Activated CD4-positive, alpha-beta T cell treated with anti-CD3 and anti-CD28 coated beads, Interleukin-2, amount 10 ng/mL, durations not matched to agents 24 days and 14 days (primary cell): Measurements from ENCODE around the gene MCF2L. TPM values are rescaled to one million over a fixed set of nuclear protein-coding genes. Genes with fewer than 3 reads are reported as not detected.

ENCODE experiments used
- DNase-seq: peaks from one replicate; pipeline ENCODE4 v3.0.0; 2022
- H3K27ac Mint-ChIP-seq: one replicate; pipeline ENCODE4 v1.8.0; 2022; ENCODE audit warnings: mild to moderate bottlenecking, mixed read lengths
- H3K27me3 Mint-ChIP-seq: one replicate; pipeline ENCODE4 v1.8.0; 2022; ENCODE audit warnings: mixed read lengths
- H3K36me3 Mint-ChIP-seq: one replicate; pipeline ENCODE4 v1.8.0; 2022; ENCODE audit warnings: low read depth, mild to moderate bottlenecking, mixed read lengths
- H3K4me1 Mint-ChIP-seq: one replicate; pipeline ENCODE4 v1.8.0; 2021; ENCODE audit warnings: mixed read lengths
- H3K4me3 Mint-ChIP-seq: one replicate; pipeline ENCODE4 v1.8.0; 2022; ENCODE audit warnings: mild to moderate bottlenecking, moderate library complexity, mixed read lengths
- H3K9me3 Mint-ChIP-seq: one replicate; pipeline ENCODE4 v1.8.0; 2021; ENCODE audit warnings: mixed read lengths
- intact Hi-C: fragments of 100-400 bp; cut with micrococcal nuclease; formaldehyde crosslinking; loops from one replicate; pipeline ENCODE4 v1.15.1; 2023
- total RNA-seq: library from RNA; stranded (reverse); gene quantifications from 2 replicates; pipeline ENCODE4 v1.2.3, GENCODE V29; 2022

Gene MCF2L
- total RNA-seq, 1 donor from 2014 or later: 0.09 TPM

DNA sequence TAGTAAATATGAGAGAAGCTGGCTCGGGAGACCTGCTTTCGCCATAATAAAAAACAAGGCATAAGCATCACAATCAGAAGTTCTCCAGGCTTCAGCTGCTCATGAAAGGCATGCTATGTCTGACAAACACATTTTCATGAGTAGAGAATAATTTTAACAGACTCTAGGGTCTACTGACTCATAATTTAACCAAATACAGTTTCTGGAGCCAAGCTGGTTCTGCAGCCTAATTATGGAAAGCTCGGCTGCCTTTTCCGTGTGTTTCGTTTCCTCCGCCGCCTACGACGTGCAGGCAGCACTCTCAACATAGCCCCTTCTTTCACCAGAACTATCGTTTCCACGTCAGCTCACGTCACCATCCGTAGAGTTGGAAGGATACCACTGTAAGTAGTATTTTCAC, 5.7 kb downstream of the MCF2L start:
- DNase-seq: no peak
- H3K4me1 Mint-ChIP-seq: peaks cover under 1% of the 10 kb centered on the region
- H3K4me3 Mint-ChIP-seq: no peak overlapping the region
- intact Hi-C loops: no loop called here
- H3K9me3 Mint-ChIP-seq: peaks cover 5% of the 10 kb centered on the region
- H3K27ac Mint-ChIP-seq: no peak overlapping the region
- H3K36me3 Mint-ChIP-seq: no peaks in the 10 kb centered on the region
- peaks cover 22% of the 10 kb centered on the region for H3K27me3 Mint-ChIP-seq

DNA sequence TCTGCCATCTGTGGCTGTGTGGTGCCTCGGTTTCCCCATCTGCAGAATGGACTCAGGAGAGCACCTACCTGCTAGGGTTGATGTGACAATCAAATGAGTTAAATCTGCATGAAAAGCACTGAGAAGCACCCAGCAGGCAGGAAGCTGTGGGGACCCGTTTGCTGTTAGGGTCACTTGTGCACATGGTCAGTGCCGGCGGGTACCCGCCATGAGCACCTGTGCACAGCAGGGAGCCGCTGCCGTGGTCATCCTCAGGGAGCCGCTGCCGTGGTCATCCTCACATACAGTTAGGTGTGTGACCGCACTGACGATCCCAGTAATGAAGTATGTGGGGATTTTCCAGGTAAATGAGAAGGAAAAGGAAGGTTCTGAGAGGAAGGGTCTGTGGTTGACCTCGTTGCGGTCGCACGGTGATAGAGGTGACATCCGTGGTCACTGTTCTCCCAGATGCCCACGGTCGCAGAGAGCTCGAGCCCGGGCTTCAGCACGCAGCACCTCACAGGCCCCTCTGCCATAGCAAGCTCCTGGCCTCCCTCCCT, 6.5 kb downstream of the MCF2L start:
- intact Hi-C loops: no loop called here
- Mint-ChIP-seq H3K27me3 (peaks cover 14% of the 10 kb centered on the region), H3K4me3 (no peak overlapping the region), H3K27ac (no peak overlapping the region), H3K4me1 (no peaks in the 10 kb centered on the region), H3K36me3 (no peaks in the 10 kb centered on the region), H3K9me3 (peaks cover 5% of the 10 kb centered on the region)
- no peak for DNase-seq

DNA sequence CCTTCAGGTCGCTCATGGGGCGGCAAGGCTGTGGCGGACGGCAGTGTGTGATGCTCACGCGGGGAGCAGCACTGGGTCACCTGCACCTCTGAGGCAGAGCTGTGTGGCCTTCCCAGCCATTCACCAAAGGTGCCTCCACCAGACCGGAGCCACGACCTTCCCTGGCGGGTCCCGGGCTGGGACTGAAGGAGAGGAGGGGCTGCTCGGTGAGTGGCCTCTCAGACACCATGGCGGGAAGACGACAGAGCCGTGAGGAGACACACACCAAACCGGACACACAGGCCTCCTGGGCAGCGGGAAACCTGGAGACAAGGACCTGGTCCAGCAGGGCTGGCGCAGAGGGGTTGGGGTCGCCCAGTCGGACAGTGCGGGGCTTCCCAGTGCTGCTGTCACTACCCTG, 7.5 kb downstream of the MCF2L start:
- Mint-ChIP-seq H3K27ac (no peak overlapping the region), H3K4me3 (no peak overlapping the region), H3K9me3 (peaks cover 5% of the 10 kb centered on the region), H3K4me1 (no peaks in the 10 kb centered on the region), H3K27me3 (peaks cover 5% of the 10 kb centered on the region), H3K36me3 (no peaks in the 10 kb centered on the region)
- no peak for DNase-seq
- intact Hi-C loops: no loop called here

DNA sequence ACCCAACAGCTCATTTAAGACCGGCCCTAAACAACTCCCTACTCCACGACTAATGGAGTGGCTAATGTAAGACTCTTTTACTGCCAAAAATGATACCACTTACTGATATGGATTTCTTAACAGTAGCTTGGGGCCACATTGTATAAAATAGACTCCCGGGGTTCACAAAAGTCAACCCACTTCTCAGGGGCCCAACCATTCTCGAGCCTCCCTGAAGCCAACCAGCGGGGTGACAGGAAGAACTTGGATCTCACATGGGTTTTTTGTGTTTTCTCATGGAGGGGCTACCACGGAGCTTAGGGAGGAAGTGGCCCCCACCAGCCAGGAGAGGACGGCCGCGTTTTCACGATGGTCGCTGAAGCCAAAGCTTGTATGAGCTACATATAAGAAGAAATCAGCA, 8.1 kb downstream of the MCF2L start:
- intact Hi-C loops: no loop called here
- H3K27me3 Mint-ChIP-seq: no peaks in the 10 kb centered on the region
- H3K9me3 Mint-ChIP-seq: peaks cover 5% of the 10 kb centered on the region
- no peak overlapping the region for H3K4me3 Mint-ChIP-seq
- no peaks in the 10 kb centered on the region for H3K36me3 Mint-ChIP-seq
- H3K4me1 Mint-ChIP-seq: no peaks in the 10 kb centered on the region
- no peak overlapping the region for H3K27ac Mint-ChIP-seq
- no peak for DNase-seq

DNA sequence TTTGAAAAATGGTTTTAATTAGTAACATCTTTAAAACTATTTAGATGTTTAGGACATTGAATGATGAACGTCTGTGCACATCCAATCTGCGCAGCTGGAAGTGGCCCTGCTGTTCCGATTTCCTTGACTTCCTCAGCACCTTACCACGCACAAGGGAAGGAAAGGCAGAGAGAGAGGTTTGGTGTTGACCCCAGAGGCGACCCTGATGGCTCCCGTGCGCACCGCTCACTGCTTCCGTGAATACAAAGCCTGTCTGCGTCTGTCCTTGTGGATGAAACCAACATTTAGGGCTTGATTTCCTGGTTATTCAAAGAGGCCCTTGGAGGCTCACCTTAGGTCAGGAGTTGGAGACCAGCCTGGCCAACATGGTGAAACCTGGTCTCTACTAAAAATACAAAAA, 8.5 kb downstream of the MCF2L start:
- Mint-ChIP-seq H3K36me3 (no peaks in the 10 kb centered on the region), H3K4me1 (no peaks in the 10 kb centered on the region), H3K27ac (no peak overlapping the region), H3K4me3 (no peak overlapping the region), H3K9me3 (peaks cover 1% of the 10 kb centered on the region), H3K27me3 (no peaks in the 10 kb centered on the region)
- DNase-seq: no peak
- intact Hi-C loops: no loop called here

DNA sequence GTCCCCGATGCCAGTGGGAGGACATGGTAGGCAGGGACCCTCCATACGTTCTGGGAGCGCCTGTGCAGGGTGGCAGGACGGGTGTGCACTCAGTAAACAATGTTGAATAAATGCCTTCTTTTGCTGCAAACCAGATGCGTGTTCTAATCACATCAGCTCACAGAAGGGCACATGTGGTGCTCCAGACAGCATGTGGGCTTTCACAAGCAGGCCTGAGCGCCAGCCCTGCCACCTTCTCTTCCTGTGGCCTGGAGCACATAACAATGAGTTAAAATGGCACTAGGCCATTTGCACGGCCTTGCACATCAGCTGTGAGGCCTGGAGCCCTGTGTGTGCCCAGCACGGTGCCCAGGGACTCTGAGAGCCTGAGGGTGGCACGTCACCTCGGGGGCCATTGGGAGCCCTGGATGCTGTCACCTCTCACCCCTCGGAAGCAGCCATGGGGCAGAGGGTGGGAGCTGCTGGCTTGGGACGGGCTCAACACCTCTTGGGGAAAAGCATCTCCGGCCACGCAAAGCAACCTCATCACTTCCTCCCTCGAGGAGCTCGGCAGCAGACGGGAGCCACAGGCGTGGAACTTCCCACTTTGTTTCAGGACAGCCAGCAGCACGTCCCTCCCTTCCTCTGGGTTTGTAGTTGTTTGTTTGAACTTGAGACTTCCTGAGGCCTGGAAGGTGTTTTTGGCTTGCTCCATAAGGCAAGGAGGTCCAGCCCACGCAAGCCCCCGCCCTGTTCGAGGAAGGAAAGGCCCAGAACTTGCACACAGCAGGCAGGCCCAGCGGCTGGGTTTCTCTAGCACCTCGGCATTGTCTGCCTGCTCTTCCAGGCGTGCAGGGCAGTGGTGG, 9.8 kb downstream of the MCF2L start:
- intact Hi-C loops: no loop called here
- H3K4me3 Mint-ChIP-seq: no peak overlapping the region
- no peak overlapping the region for H3K27ac Mint-ChIP-seq
- H3K4me1 Mint-ChIP-seq: no peaks in the 10 kb centered on the region
- no peaks in the 10 kb centered on the region for H3K9me3 Mint-ChIP-seq
- DNase-seq: no peak
- H3K27me3 Mint-ChIP-seq: no peaks in the 10 kb centered on the region
- H3K36me3 Mint-ChIP-seq: no peaks in the 10 kb centered on the region

DNA sequence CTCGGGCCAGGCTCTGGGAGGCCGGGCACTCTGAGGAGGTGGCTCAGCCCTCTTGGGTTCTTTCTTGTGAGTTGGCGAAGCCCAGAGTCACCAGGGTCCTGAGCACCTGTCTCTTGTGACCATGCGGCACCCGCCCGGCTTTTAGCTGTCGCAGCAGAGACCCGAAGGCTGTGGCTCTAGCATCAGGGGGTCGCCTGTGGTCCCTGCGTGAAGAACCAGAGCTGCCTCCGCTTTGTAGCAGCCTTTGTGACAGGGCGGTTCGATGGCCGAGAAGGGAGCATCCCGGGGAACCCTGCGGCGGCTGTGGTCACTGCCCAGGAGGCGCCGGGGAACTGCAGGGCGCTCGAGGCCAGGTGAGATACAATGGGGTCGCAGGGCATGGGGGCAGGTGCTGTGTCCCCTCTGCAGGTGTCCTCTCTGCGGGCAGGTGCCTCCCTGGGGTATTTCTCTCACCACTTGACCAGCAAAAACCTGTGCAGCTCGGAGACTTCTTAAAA, 10.4 kb downstream of the MCF2L start:
- no peak for DNase-seq
- H3K4me3 Mint-ChIP-seq: no peak overlapping the region
- no peaks in the 10 kb centered on the region for H3K36me3 Mint-ChIP-seq
- no peak overlapping the region for H3K27ac Mint-ChIP-seq
- intact Hi-C loops: no loop called here
- H3K27me3 Mint-ChIP-seq: no peaks in the 10 kb centered on the region
- no peaks in the 10 kb centered on the region for H3K9me3 Mint-ChIP-seq
- H3K4me1 Mint-ChIP-seq: no peaks in the 10 kb centered on the region

DNA sequence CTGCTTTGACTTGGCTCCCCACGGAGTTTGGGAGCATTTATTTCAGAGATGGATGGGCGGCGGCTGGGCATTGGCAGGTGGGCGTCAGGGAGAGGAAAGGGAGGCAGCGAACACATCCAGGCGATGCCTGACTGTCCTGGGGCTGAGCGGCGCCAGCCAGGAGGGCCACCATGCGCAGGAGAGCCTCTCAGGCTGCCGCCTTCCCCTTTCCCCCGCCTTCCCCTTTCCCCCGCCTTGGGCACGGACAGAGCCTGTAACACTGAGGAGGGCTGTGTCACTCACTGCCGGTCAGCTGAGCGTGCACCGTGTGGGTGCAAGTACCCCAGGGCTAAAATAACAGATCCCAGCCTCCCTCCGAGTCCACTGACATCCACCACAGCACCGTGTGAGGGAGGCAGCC, 11.4 kb downstream of the MCF2L start:
- intact Hi-C loops: no loop called here
- Mint-ChIP-seq H3K27ac (no peak overlapping the region), H3K36me3 (no peaks in the 10 kb centered on the region), H3K9me3 (no peaks in the 10 kb centered on the region), H3K27me3 (no peaks in the 10 kb centered on the region), H3K4me1 (no peaks in the 10 kb centered on the region), H3K4me3 (no peak overlapping the region)
- DNase-seq: no peak

DNA sequence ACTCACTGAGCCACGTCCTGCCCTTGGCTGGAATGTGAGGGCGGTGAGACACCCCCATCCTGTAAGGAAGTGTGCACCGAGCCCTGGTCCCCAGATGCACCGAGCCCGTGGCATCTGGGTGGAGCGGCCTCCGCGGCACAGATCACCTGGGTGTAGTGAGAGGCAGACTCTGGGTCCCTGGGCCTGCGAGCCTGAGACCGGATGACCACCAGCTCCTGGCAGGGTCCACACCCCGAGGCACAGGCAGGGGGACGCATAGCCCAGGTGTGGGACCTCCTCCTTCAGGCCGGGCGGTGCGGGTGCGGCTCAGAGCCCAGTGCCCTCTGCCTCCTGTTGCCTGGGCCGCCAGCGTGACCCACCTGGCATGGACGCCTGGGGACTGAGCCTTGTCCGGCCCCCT, 12.4 kb downstream of the MCF2L start:
- DNase-seq: no peak
- H3K9me3 Mint-ChIP-seq: no peaks in the 10 kb centered on the region
- H3K27ac Mint-ChIP-seq: no peak overlapping the region
- no peaks in the 10 kb centered on the region for H3K36me3 Mint-ChIP-seq
- no peaks in the 10 kb centered on the region for H3K27me3 Mint-ChIP-seq
- intact Hi-C loops: no loop called here
- no peaks in the 10 kb centered on the region for H3K4me1 Mint-ChIP-seq
- H3K4me3 Mint-ChIP-seq: no peak overlapping the region

DNA sequence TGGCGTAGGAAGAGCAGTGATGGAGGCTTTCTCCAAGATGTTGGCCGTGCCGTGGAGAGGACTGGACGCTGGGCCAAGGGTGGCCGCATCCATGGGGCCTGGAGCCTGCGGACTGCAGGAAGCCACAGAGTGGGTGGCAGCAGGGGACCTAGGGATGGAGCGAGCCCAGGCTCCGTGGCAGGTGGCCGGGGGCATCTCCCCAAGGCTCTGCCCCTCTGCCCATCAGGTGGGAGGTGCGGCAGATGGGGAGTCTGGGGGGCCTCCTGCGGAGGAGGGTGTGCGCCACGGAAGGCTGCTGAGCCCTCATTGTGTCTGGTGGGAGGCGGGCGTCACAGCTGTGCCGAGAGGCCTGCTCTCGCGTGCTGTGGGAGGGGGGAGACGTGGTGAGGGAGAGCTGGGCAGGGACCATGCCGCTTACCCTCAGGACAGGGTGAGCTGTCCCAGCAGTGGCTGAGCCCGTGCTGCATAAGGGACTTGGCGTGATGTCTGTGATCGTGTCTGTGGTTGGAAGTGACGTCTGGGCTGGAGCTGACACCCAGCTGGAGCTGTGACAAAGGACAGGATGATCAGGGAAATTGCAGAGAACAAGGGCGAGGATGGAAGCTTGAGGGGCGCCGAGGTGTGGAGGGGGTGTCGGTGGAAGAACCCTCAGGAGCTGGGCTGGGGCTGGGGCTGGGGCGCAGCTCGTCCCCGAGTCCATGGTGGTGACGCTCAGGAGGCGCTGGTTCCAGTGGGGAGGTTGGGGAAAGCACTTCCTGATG, 13.4 kb downstream of the MCF2L start:
- no peaks in the 10 kb centered on the region for H3K9me3 Mint-ChIP-seq
- no peak overlapping the region for H3K27ac Mint-ChIP-seq
- no peak overlapping the region for H3K4me3 Mint-ChIP-seq
- H3K36me3 Mint-ChIP-seq: no peaks in the 10 kb centered on the region
- no peaks in the 10 kb centered on the region for H3K27me3 Mint-ChIP-seq
- intact Hi-C loops: no loop called here
- no peak for DNase-seq
- no peaks in the 10 kb centered on the region for H3K4me1 Mint-ChIP-seq

DNA sequence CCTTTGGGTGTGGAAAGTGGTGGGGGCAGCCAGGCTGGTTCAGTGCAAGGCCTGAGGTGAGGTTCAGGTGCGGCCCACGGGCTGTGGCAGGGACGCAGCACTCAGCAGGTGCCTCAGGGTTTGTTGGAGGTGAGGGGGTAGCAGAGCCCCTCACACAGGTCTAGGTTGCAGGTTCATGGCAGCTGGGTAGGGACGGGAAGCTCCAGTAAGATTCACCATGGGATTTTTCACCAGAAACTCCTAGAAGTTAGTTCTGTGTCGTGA, 14.0 kb downstream of the MCF2L start:
- H3K36me3 Mint-ChIP-seq: no peaks in the 10 kb centered on the region
- intact Hi-C loops: no loop called here
- H3K9me3 Mint-ChIP-seq: no peaks in the 10 kb centered on the region
- H3K4me1 Mint-ChIP-seq: no peaks in the 10 kb centered on the region
- H3K27ac Mint-ChIP-seq: no peak overlapping the region
- no peak overlapping the region for H3K4me3 Mint-ChIP-seq
- no peak for DNase-seq
- H3K27me3 Mint-ChIP-seq: no peaks in the 10 kb centered on the region

DNA sequence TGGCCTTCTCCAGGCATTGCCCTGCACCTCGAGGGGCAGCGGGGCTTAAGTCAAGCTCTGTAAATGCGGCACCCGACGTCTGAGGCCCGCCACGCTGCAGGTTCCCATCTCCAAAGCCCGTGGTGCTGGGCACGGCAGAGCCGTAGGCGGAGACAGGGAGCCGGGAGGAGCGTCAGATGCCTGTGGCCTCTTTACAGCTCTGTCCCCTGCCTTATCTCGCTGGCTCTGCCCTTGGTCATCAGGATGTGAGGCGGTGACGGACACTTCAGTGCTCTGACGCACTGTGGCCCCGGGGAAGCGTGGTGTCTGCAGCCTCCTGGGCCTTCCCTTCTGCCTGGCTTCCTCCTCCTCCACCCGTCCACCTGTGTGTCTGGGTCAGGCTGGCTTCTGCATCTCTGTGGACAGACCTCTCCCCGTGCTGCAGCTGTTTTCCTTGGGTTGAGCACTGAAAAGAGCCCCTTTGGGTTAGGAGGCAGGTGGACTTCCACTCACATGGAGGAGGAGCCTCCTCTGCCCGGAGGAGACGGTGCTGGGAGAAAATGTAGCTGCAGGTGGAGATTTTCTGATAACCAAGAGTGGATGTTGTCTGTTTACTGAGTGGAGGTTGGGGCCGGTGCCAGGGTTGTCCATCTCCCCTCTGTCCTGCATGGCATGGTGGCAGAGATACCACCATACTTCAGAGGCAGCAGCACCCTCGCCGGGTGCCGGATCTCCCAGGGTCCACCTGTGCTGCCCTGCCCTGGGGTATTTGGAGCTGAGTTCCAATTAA, 14.6 kb downstream of the MCF2L start:
- Mint-ChIP-seq H3K9me3 (no peaks in the 10 kb centered on the region), H3K4me1 (no peaks in the 10 kb centered on the region), H3K4me3 (no peak overlapping the region), H3K27me3 (no peaks in the 10 kb centered on the region), H3K27ac (no peak overlapping the region), H3K36me3 (no peaks in the 10 kb centered on the region)
- intact Hi-C loops: no loop called here
- no peak for DNase-seq

DNA sequence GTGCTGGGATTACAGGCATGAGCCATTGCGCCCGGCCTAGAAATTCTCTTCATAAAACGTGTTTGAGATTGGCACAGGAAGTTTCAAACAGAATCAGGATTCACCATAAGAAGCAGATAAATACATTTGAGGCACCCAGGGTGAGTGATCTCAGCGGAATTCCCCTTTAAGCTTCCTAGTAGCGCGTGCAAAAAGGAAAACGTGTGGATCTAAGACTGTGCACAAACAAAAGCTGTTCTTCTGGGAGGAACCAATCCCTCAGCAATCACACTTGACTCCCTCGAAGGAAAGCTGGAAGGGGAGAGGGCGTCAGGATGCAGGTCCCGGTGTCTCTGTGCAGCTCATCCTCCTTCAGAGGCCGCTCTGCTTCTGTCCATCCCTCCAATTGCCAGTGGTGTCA, 15.5 kb downstream of the MCF2L start:
- no peaks in the 10 kb centered on the region for H3K4me1 Mint-ChIP-seq
- H3K36me3 Mint-ChIP-seq: no peaks in the 10 kb centered on the region
- H3K27me3 Mint-ChIP-seq: no peaks in the 10 kb centered on the region
- intact Hi-C loops: no loop called here
- no peak for DNase-seq
- H3K4me3 Mint-ChIP-seq: no peak overlapping the region
- H3K9me3 Mint-ChIP-seq: no peaks in the 10 kb centered on the region
- no peak overlapping the region for H3K27ac Mint-ChIP-seq
